ENCODE measurements around the gene NUF2.
"Not testable (repeated sequence)": the region's sequence is repeated elsewhere in the genome, so short reads cannot be mapped to it uniquely, and the experiment has no call there.

NUF2 gene

GRCh38 chr1:163278602-163279001 is 43.2 kb upstream of the NUF2 start:
- Histone ChIP-seq H3K9me3 (replicated peaks; ENCODE audit: insufficient read depth, low read length) (no peaks in the 10 kb centered on the region), H3K9ac (ENCODE audit: low read length) (no peak overlapping the region), H2AFZ (ENCODE audit: low read length) (no peak overlapping the region), H3K27me3 (replicated peaks; ENCODE audit: insufficient read depth, low read length) (no peaks in the 10 kb centered on the region), H3K27ac (ENCODE audit: low read length) (no peak overlapping the region), H3K79me2 (ENCODE audit: low read length) (no peaks in the 10 kb centered on the region), H3K9me2 (replicated peaks; ENCODE audit: insufficient read depth, low read length) (no peaks in the 10 kb centered on the region), H3K4me2 (ENCODE audit: low read depth, low read length) (no peak overlapping the region), H4K20me1 (ENCODE audit: insufficient read depth, low read length) (no peaks in the 10 kb centered on the region), H3K4me1 (ENCODE audit: low read length) (no peaks in the 10 kb centered on the region), H3F3A (ENCODE audit: insufficient read depth, low read length) (no peaks in the 10 kb centered on the region), H3K36me3 (replicated peaks; ENCODE audit: insufficient read depth, low read length) (no peaks in the 10 kb centered on the region), H3K4me3 (ENCODE audit: low read length) (no peak overlapping the region)
- TF ChIP-seq CTCF (IDR thresholded peaks at IDR 0.05; ENCODE audit: low read length), result no peak
- no peak for TF ChIP-seq EZH2phosphoT487 (IDR thresholded peaks at IDR 0.05; ENCODE audit: low read length)
- TF ChIP-seq EZH2 (optimal IDR thresholded peaks at IDR 0.05; ENCODE audit: low read depth, low read length), result no peak
- no peak for DNase-seq

- H3K9ac ChIP-seq (ENCODE audit: low read length), result not testable (repeated sequence)
Measured at GRCh38 chr1:163284867-163285266, 36.9 kb upstream of the NUF2 start.

GRCh38 chr1:163290025-163290640 is 31.6 kb upstream of the NUF2 start:
- H3K79me2 ChIP-seq (ENCODE audit: low read length), result no peaks in the 10 kb centered on the region
- TF ChIP-seq EZH2phosphoT487 (IDR thresholded peaks at IDR 0.05; ENCODE audit: low read length) (no peak), CTCF (IDR thresholded peaks at IDR 0.05; ENCODE audit: low read length) (no peak), EZH2 (optimal IDR thresholded peaks at IDR 0.05; ENCODE audit: low read depth, low read length) (no peak)
- DNase-seq, result no peak
- H3K4me2 ChIP-seq (ENCODE audit: low read depth, low read length), result no peak overlapping the region
- H3K4me1 ChIP-seq (ENCODE audit: low read length), result no peaks in the 10 kb centered on the region
- H3K9me3 ChIP-seq (replicated peaks; ENCODE audit: insufficient read depth, low read length), result no peaks in the 10 kb centered on the region
- H3K27me3 ChIP-seq (replicated peaks; ENCODE audit: insufficient read depth, low read length), result no peaks in the 10 kb centered on the region
- no peak overlapping the region for H3K27ac ChIP-seq (ENCODE audit: low read length)
- no peaks in the 10 kb centered on the region for H4K20me1 ChIP-seq (ENCODE audit: insufficient read depth, low read length)
- no peak overlapping the region for H2AFZ ChIP-seq (ENCODE audit: low read length)
- no peaks in the 10 kb centered on the region for H3K9me2 ChIP-seq (replicated peaks; ENCODE audit: insufficient read depth, low read length)
- no peak overlapping the region for H3K4me3 ChIP-seq (ENCODE audit: low read length)
- H3K9ac ChIP-seq (ENCODE audit: low read length), result no peak overlapping the region
- no peaks in the 10 kb centered on the region for H3F3A ChIP-seq (ENCODE audit: insufficient read depth, low read length)
- H3K36me3 ChIP-seq (replicated peaks; ENCODE audit: insufficient read depth, low read length), result no peaks in the 10 kb centered on the region

More at GRCh38 chr1:163284867-163285266, 36.9 kb upstream of the NUF2 start:
- H3K36me3 ChIP-seq (replicated peaks; ENCODE audit: insufficient read depth, low read length); H3K9me2 ChIP-seq (replicated peaks; ENCODE audit: insufficient read depth, low read length); H2AFZ ChIP-seq (ENCODE audit: low read length); H3K4me2 ChIP-seq (ENCODE audit: low read depth, low read length); H3K79me2 ChIP-seq (ENCODE audit: low read length); DNase-seq; H3F3A ChIP-seq (ENCODE audit: insufficient read depth, low read length); H3K4me1 ChIP-seq (ENCODE audit: low read length); H4K20me1 ChIP-seq (ENCODE audit: insufficient read depth, low read length); H3K27ac ChIP-seq (ENCODE audit: low read length); H3K9me3 ChIP-seq (replicated peaks; ENCODE audit: insufficient read depth, low read length); H3K4me3 ChIP-seq (ENCODE audit: low read length); H3K27me3 ChIP-seq (replicated peaks; ENCODE audit: insufficient read depth, low read length): not testable (repeated sequence)

- Histone ChIP-seq H4K20me1 (ENCODE audit: insufficient read depth, low read length) (no peaks in the 10 kb centered on the region), H3K36me3 (replicated peaks; ENCODE audit: insufficient read depth, low read length) (no peaks in the 10 kb centered on the region), H3F3A (ENCODE audit: insufficient read depth, low read length) (no peaks in the 10 kb centered on the region), H3K9me3 (replicated peaks; ENCODE audit: insufficient read depth, low read length) (no peaks in the 10 kb centered on the region), H3K4me1 (ENCODE audit: low read length) (no peaks in the 10 kb centered on the region), H3K27ac (ENCODE audit: low read length) (no peak overlapping the region), H3K4me2 (ENCODE audit: low read depth, low read length) (no peak overlapping the region), H3K9ac (ENCODE audit: low read length) (no peak overlapping the region), H3K9me2 (replicated peaks; ENCODE audit: insufficient read depth, low read length) (no peaks in the 10 kb centered on the region), H3K79me2 (ENCODE audit: low read length) (no peaks in the 10 kb centered on the region), H2AFZ (ENCODE audit: low read length) (no peak overlapping the region), H3K27me3 (replicated peaks; ENCODE audit: insufficient read depth, low read length) (no peaks in the 10 kb centered on the region), H3K4me3 (ENCODE audit: low read length) (no peak overlapping the region)
- no peak for DNase-seq
- TF ChIP-seq CTCF (IDR thresholded peaks at IDR 0.05; ENCODE audit: low read length), result no peak
- TF ChIP-seq EZH2phosphoT487 (IDR thresholded peaks at IDR 0.05; ENCODE audit: low read length), result no peak
Measured at GRCh38 chr1:163291461-163291860, 30.3 kb upstream of the NUF2 start.

GRCh38 chr1:163292153-163292552 is 29.6 kb upstream of the NUF2 start:
- H3F3A ChIP-seq (ENCODE audit: insufficient read depth, low read length); H3K27me3 ChIP-seq (replicated peaks; ENCODE audit: insufficient read depth, low read length); H4K20me1 ChIP-seq (ENCODE audit: insufficient read depth, low read length); H3K4me2 ChIP-seq (ENCODE audit: low read depth, low read length); DNase-seq; H3K4me1 ChIP-seq (ENCODE audit: low read length); H3K27ac ChIP-seq (ENCODE audit: low read length); H3K9me2 ChIP-seq (replicated peaks; ENCODE audit: insufficient read depth, low read length); H3K36me3 ChIP-seq (replicated peaks; ENCODE audit: insufficient read depth, low read length); H3K4me3 ChIP-seq (ENCODE audit: low read length); H3K9ac ChIP-seq (ENCODE audit: low read length); H3K79me2 ChIP-seq (ENCODE audit: low read length); H3K9me3 ChIP-seq (replicated peaks; ENCODE audit: insufficient read depth, low read length); H2AFZ ChIP-seq (ENCODE audit: low read length): not testable (repeated sequence)

GRCh38 chr1:163293497-163293896 is 28.3 kb upstream of the NUF2 start:
- not testable (repeated sequence) for DNase-seq; H3K9me3 ChIP-seq (replicated peaks; ENCODE audit: insufficient read depth, low read length); H2AFZ ChIP-seq (ENCODE audit: low read length); H3K4me3 ChIP-seq (ENCODE audit: low read length); H3K4me1 ChIP-seq (ENCODE audit: low read length); H3K79me2 ChIP-seq (ENCODE audit: low read length); H4K20me1 ChIP-seq (ENCODE audit: insufficient read depth, low read length); H3K9ac ChIP-seq (ENCODE audit: low read length); H3K4me2 ChIP-seq (ENCODE audit: low read depth, low read length); H3K27ac ChIP-seq (ENCODE audit: low read length); H3K27me3 ChIP-seq (replicated peaks; ENCODE audit: insufficient read depth, low read length); H3F3A ChIP-seq (ENCODE audit: insufficient read depth, low read length); H3K9me2 ChIP-seq (replicated peaks; ENCODE audit: insufficient read depth, low read length); H3K36me3 ChIP-seq (replicated peaks; ENCODE audit: insufficient read depth, low read length)

Data from MM.1S (cell line).